ENCODE results near the gene SLC36A4.

GRCh38 chr11:93220078-93220477 lies 22.3 kb upstream of the SLC36A4 start:
- no peak for TF ChIP-seq EZH2 (IDR thresholded peaks at IDR 0.05; ENCODE audit: low read length)
- no peak for TF ChIP-seq CTCF (optimal IDR thresholded peaks at IDR 0.05 in 1 of 3, IDR thresholded peaks at IDR 0.05 in 1 of 3, conservative IDR thresholded peaks at IDR 0.05 in 1 of 3; ENCODE audit: extremely low read depth in 1 of 3, insufficient read depth in 2 of 3, low read length in 3 of 3)

All from keratinocyte (primary cell).